HG02678 (cell line): ENCODE results near the gene SEMA3D.

ENCODE experiments used
- ATAC-seq: cut with Tn5 transposase; IDR thresholded peaks from one replicate; pipeline ENCODE4 v1.9.1; 2021; ENCODE audit warnings: mild to moderate bottlenecking, moderate library complexity; ENCODE audit not compliant: unreplicated experiment

SEMA3D gene

GRCh38 chr7:85184599-85185423 lies 2.0 kb downstream of the SEMA3D start:
- ATAC-seq: no peak

- no peak for ATAC-seq
Measured at GRCh38 chr7:85183296-85183695, 3.6 kb downstream of the SEMA3D start.

GRCh38 chr7:85178531-85179298 lies 8.1 kb downstream of the SEMA3D start:
- no peak for ATAC-seq

GRCh38 chr7:85177316-85177715 lies 9.5 kb downstream of the SEMA3D start:
- no peak for ATAC-seq

GRCh38 chr7:85176197-85176596 lies 10.7 kb downstream of the SEMA3D start:
- ATAC-seq: no peak

GRCh38 chr7:85175217-85175616 lies 11.6 kb downstream of the SEMA3D start:
- ATAC-seq: no peak

- ATAC-seq: no peak
Measured at GRCh38 chr7:85172530-85172941, 14.3 kb downstream of the SEMA3D start.

GRCh38 chr7:85167636-85168035 lies 19.2 kb downstream of the SEMA3D start:
- no peak for ATAC-seq

- no peak for ATAC-seq
Measured at GRCh38 chr7:85165263-85165662, 21.6 kb downstream of the SEMA3D start.

GRCh38 chr7:85164376-85164775 lies 22.5 kb downstream of the SEMA3D start:
- ATAC-seq: no peak

GRCh38 chr7:85162721-85163120 lies 24.1 kb downstream of the SEMA3D start:
- ATAC-seq: no peak

GRCh38 chr7:85160223-85160622 lies 26.6 kb downstream of the SEMA3D start:
- ATAC-seq: peak; percentile 88

- no peak for ATAC-seq
Measured at GRCh38 chr7:85159003-85159402, 27.9 kb downstream of the SEMA3D start.

- no peak for ATAC-seq
Measured at GRCh38 chr7:85156661-85157208, 30.1 kb downstream of the SEMA3D start.

- no peak for ATAC-seq
Measured at GRCh38 chr7:85154282-85154937, 32.4 kb downstream of the SEMA3D start.

GRCh38 chr7:85153715-85154114 lies 33.1 kb downstream of the SEMA3D start:
- no peak for ATAC-seq

GRCh38 chr7:85150624-85151023 lies 36.2 kb downstream of the SEMA3D start:
- ATAC-seq: no peak

GRCh38 chr7:85144771-85145170 lies 42.1 kb downstream of the SEMA3D start:
- no peak for ATAC-seq

- no peak for ATAC-seq
Measured at GRCh38 chr7:85135977-85136376, 50.9 kb downstream of the SEMA3D start.

GRCh38 chr7:85133560-85133959 lies 53.3 kb downstream of the SEMA3D start:
- ATAC-seq: no peak

- no peak for ATAC-seq
Measured at GRCh38 chr7:85133006-85133405, 53.9 kb downstream of the SEMA3D start.
